Tibial nerve (tissue), 3 donors: ENCODE data around the gene CAMTA1.

ENCODE experiments used
- POLR2A ChIP-seq, 2 donors: fragments of 450-650 bp; IDR thresholded peaks; one replicate each; pipeline ENCODE4 v1.6.1; 2017; ENCODE audit warnings: antibody characterized with exemption in 2 of 2, mild to moderate bottlenecking in 2 of 2, moderate library complexity in 2 of 2
- TF ChIP-seq, protein P1 (sequence below), 5 experiments: fragments of 200-600 bp in 3 of 5; fragments of 450-650 bp in 2 of 5; sonication (generic) in 3 of 5; IDR thresholded peaks; one replicate each; pipeline ENCODE4 v1.5.1; 2016 to 2019; ENCODE audit warnings: antibody characterized with exemption in 5 of 5, mild to moderate bottlenecking in 3 of 5, moderate library complexity in 2 of 5

DNA sequence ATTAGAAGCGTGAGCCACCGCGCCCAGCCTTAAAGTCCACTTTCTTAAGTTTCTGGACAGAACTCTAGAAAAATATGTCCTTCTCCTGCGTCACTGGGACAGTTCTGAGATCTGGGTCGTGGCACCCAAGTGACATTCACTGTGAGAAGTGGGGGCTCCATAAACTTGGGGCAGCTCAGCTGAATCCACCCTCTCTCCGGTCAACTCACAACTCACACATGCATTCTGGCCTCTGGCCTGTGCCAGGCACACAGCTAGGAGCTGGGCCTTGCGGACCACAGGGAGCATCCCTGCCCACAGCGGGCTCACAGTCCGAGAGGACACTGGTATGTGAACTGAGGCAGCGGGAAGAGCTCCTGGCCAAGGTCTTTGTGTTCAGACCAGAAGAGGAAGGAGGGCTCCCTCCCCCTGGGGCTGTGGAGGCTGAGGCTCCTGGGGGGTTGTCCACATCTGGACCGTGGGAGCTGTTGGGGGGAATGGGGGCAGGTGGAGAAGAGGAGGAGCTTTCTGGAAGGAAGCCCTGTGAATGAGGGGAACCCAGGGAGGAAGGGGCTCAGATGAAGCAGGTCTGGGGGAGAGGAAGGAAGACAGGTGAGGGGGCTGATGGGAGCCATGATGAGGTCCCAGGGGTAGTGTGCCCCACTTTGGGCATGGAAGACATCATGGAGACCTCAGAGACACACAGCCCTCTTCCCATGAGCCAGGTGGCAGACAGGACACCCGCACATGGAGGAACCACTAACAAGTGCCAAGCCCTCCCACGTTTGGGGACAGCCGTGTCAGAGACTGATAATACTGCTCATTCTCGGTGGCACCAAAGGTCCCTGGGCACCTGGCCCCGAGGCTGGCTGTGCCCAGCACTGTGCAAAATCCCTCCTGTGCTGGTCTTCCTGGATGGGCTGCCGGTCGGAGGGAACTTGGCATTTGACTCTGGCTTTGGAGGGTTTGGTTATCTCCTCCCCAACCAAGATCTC, 794.9 kb downstream of the CAMTA1 start:
- TF ChIP-seq POLR2A (IDR thresholded peaks at IDR 0.05) = no peak
- TF ChIP-seq, protein P1, sequence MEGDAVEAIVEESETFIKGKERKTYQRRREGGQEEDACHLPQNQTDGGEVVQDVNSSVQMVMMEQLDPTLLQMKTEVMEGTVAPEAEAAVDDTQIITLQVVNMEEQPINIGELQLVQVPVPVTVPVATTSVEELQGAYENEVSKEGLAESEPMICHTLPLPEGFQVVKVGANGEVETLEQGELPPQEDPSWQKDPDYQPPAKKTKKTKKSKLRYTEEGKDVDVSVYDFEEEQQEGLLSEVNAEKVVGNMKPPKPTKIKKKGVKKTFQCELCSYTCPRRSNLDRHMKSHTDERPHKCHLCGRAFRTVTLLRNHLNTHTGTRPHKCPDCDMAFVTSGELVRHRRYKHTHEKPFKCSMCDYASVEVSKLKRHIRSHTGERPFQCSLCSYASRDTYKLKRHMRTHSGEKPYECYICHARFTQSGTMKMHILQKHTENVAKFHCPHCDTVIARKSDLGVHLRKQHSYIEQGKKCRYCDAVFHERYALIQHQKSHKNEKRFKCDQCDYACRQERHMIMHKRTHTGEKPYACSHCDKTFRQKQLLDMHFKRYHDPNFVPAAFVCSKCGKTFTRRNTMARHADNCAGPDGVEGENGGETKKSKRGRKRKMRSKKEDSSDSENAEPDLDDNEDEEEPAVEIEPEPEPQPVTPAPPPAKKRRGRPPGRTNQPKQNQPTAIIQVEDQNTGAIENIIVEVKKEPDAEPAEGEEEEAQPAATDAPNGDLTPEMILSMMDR (IDR thresholded peaks at IDR 0.05) = no peak
